RWPE2 (cell line): Measurements from ENCODE around the gene EPGN.
A peak's percentile ranks its signal among the peaks of the same experiment; 100 is the strongest.

Experiments used
- ATAC-seq: fragments of 200-7000 bp; cut with Tn5 transposase; 3 replicates; pipeline ENCODE4 v1.9.1; 2021; ENCODE audit warnings: low read depth
- DNase-seq: peaks from one replicate; pipeline ENCODE4 v3.0.0-alpha.2; 2020; ENCODE audit warnings: low spot score
- H3K27ac ChIP-seq: fragments of 450-650 bp; 2 replicates; pipeline ENCODE4 v1.5.1; 2017; ENCODE audit warnings: mild to moderate bottlenecking; ENCODE audit not compliant: poor library complexity, severe bottlenecking
- H3K27me3 ChIP-seq: fragments of 250-450 bp; sonication (Bioruptor Pico); 2 replicates; pipeline ENCODE4 v1.5.1; 2021; ENCODE audit warnings: mild to moderate bottlenecking, moderate library complexity; ENCODE audit not compliant: insufficient read depth, poor library complexity, severe bottlenecking
- H3K36me3 ChIP-seq: fragments of 250-450 bp; sonication (Bioruptor Pico); 2 replicates; pipeline ENCODE4 v1.5.1; 2020; ENCODE audit warnings: low read depth, mild to moderate bottlenecking, moderate library complexity
- H3K4me1 ChIP-seq: fragments of 250-450 bp; sonication (Bioruptor Pico); 2 replicates; pipeline ENCODE4 v1.5.1; 2021; ENCODE audit warnings: mild to moderate bottlenecking, moderate library complexity; ENCODE audit not compliant: insufficient read depth, poor library complexity, severe bottlenecking
- H3K4me3 ChIP-seq: fragments of 250-450 bp; sonication (Bioruptor Pico); 2 replicates; pipeline ENCODE4 v1.5.1; 2021; ENCODE audit warnings: mild to moderate bottlenecking, moderate library complexity; ENCODE audit not compliant: severe bottlenecking
- H3K9me3 ChIP-seq: fragments of 250-450 bp; sonication (Bioruptor Pico); 2 replicates; pipeline ENCODE4 v1.5.1; 2021; ENCODE audit warnings: mild to moderate bottlenecking, moderate library complexity; ENCODE audit not compliant: severe bottlenecking
- TF ChIP-seq, protein P1 (sequence below): fragments of 450-650 bp; IDR thresholded peaks from one replicate; pipeline ENCODE4 v1.5.1; 2017; ENCODE audit warnings: mild to moderate bottlenecking, moderate library complexity; ENCODE audit not compliant: poor library complexity, severe bottlenecking

The EPGN gene

DNA sequence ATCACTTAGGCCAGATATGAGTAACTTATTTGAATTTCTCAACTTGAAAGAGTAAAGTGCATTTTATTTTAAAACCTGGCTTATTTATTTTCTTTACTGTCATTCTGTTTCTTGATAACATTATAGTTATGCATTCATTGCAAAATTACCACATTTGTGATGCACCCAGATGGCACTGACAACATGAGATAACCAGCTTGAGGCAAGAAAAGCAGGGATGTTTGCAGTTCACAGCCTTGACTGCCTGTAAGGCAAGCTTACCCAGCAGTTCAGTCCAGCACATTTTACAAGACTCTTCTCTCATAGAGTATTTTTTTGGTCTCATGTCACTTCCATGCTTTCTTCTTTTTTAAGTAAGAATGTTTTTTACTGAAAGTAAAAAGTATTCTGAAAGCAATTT, 25.3 kb upstream of the EPGN start:
- peaks cover 25% of the 10 kb centered on the region for H3K4me1 ChIP-seq
- H3K36me3 ChIP-seq, result no peaks in the 10 kb centered on the region; the same call in 1 of the 2 replicates
- H3K9me3 ChIP-seq, result no peaks in the 10 kb centered on the region
- no peak overlapping the region for H3K4me3 ChIP-seq
- TF ChIP-seq, protein P1, sequence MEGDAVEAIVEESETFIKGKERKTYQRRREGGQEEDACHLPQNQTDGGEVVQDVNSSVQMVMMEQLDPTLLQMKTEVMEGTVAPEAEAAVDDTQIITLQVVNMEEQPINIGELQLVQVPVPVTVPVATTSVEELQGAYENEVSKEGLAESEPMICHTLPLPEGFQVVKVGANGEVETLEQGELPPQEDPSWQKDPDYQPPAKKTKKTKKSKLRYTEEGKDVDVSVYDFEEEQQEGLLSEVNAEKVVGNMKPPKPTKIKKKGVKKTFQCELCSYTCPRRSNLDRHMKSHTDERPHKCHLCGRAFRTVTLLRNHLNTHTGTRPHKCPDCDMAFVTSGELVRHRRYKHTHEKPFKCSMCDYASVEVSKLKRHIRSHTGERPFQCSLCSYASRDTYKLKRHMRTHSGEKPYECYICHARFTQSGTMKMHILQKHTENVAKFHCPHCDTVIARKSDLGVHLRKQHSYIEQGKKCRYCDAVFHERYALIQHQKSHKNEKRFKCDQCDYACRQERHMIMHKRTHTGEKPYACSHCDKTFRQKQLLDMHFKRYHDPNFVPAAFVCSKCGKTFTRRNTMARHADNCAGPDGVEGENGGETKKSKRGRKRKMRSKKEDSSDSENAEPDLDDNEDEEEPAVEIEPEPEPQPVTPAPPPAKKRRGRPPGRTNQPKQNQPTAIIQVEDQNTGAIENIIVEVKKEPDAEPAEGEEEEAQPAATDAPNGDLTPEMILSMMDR, result no peak
- ATAC-seq (no peak), DNase-seq (no peak)
- H3K27ac ChIP-seq, result peak overlapping the region; percentile 75
- no peaks in the 10 kb centered on the region for H3K27me3 ChIP-seq

DNA sequence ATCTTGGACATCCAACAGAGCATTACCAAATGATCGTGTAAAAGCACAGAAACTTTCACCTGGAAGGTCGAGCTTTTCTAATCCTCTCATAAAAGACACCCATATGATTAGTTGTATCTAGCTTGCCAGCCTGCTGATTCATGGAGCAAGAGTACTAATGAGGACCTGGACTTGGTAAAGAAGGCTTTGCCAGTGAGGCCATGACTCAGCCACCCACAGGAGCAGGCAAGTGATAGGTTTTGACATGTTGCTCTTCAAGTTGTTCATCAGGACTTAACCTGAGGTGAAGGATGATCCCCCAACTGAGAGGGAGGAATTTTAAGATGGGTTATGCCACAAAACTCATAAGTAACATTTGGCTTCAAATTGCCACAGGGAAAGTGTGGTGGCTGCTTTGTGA, 24.7 kb upstream of the EPGN start:
- Histone ChIP-seq H3K4me3 (no peak overlapping the region), H3K27ac (peak overlapping the region; percentile 75), H3K9me3 (no peaks in the 10 kb centered on the region), H3K36me3 (no peaks in the 10 kb centered on the region; the same call in 1 of the 2 replicates), H3K27me3 (no peaks in the 10 kb centered on the region), H3K4me1 (peaks cover 25% of the 10 kb centered on the region)
- TF ChIP-seq, protein P1, result no peak
- ATAC-seq (peak; percentile 97), DNase-seq (peak; percentile 91)

DNA sequence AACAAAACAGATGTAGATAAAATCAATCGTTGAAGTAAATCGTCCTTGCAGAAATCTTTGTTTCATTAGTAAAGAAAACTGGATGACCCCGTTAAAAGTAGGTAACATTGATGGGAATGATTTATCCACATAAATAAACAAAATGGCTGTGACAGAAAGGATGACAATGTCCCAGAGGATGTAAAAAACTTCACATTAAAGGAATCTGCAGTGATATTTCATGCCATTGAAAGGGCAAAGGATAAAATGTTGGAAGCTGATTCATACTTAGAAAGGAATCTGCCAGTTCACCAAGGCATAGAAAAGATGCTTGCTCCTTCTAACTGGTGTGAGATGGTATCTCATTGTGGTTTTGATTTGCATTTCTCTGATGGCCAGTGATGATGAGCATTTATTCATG, 24.2 kb upstream of the EPGN start:
- peak; percentile 71 for ATAC-seq
- no peak for DNase-seq
- no peaks in the 10 kb centered on the region for H3K9me3 ChIP-seq
- peaks cover 25% of the 10 kb centered on the region for H3K4me1 ChIP-seq
- H3K36me3 ChIP-seq, result peaks cover 3% of the 10 kb centered on the region; the same call in 1 of the 2 replicates
- TF ChIP-seq, protein P1, result no peak
- no peaks in the 10 kb centered on the region for H3K27me3 ChIP-seq
- no peak overlapping the region for H3K4me3 ChIP-seq
- H3K27ac ChIP-seq, result peak overlapping the region; percentile 75

DNA sequence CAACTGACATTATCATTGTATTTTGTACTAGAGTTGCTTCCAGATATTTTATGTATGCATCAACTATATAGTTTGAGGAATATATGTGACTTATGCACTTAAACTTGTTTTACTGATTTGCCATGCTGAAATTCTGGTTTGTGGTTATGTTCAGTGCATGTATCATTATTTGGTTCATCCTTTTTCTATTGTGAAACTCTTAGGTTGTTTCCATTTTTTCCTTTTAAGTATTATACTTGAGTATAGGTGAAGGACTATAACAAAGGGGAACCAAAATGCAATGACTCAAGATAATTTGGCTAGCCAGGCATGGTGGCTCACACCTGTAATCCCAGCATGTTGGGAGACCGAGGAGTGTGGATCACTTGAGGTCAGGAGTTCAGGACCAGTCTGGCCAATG, 21.1 kb upstream of the EPGN start:
- no peak for DNase-seq
- ATAC-seq, result no peak

DNA sequence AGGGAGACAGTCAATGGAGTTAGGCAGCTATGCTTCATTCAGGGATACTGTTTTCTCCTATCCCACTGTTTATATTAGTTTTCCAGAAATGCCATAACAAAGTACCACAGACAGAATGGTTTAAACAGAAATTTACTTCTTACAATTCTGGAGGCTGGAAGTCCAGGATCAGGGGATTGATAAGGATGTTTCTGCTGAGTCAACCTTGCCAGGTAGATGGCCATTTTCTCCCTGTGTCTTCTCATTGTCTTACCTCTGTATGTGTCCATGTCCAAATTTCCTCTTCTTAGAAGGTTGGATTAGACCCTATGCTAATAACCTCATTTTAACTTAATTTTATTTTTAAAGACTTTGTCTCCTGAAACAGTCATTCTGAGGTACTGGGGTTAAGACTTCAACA, 20.5 kb upstream of the EPGN start:
- DNase-seq (no peak), ATAC-seq (no peak)
- no peaks in the 10 kb centered on the region for H3K27me3 ChIP-seq
- no peak overlapping the region for H3K4me3 ChIP-seq
- TF ChIP-seq, protein P1, result no peak
- H3K27ac ChIP-seq, result no peak overlapping the region
- peaks cover 3% of the 10 kb centered on the region; the same call in 1 of the 2 replicates for H3K36me3 ChIP-seq
- H3K4me1 ChIP-seq, result peaks cover 19% of the 10 kb centered on the region
- no peaks in the 10 kb centered on the region for H3K9me3 ChIP-seq

More for the DNA sequence above, 21.1 kb upstream of the EPGN start:
- Histone ChIP-seq H3K36me3 (peaks cover 3% of the 10 kb centered on the region; the same call in 1 of the 2 replicates), H3K27me3 (no peaks in the 10 kb centered on the region), H3K4me3 (no peak overlapping the region), H3K27ac (no peak overlapping the region), H3K4me1 (peaks cover 25% of the 10 kb centered on the region), H3K9me3 (no peaks in the 10 kb centered on the region)
- TF ChIP-seq, protein P1, result no peak
